Lower lobe of right lung (tissue), 2 donors: ENCODE results near the gene MAEL. TPM values are rescaled to one million over a fixed set of nuclear protein-coding genes. Genes with fewer than 3 reads are reported as not detected.

ENCODE experiments used
- ATAC-seq, 2 donors: fragments of 200-7000 bp; cut with Tn5 transposase; one replicate each; pipeline ENCODE4 v1.9.1; 2020 to 2022; ENCODE audit warnings: mild to moderate bottlenecking in 2 of 2, moderate library complexity in 2 of 2
- DNase-seq: peaks from one replicate; pipeline ENCODE4 v3.0.0-alpha.2; 2020
- H3K27ac ChIP-seq: fragments of 200-600 bp; one replicate; pipeline ENCODE4 v1.8.0; 2022
- H3K27me3 ChIP-seq: fragments of 200-600 bp; one replicate; pipeline ENCODE4 v1.8.0; 2022; ENCODE audit warnings: low read depth
- H3K36me3 ChIP-seq: fragments of 200-600 bp; one replicate; pipeline ENCODE4 v1.8.0; 2022; ENCODE audit warnings: mild to moderate bottlenecking
- H3K4me1 ChIP-seq: fragments of 200-600 bp; one replicate; pipeline ENCODE4 v1.8.0; 2022
- H3K4me3 ChIP-seq: fragments of 200-600 bp; one replicate; pipeline ENCODE4 v1.8.0; 2022; ENCODE audit warnings: mild to moderate bottlenecking
- H3K9me3 ChIP-seq: fragments of 200-600 bp; one replicate; pipeline ENCODE4 v1.8.0; 2022
- CTCF ChIP-seq: fragments of 200-600 bp; IDR thresholded peaks from one replicate; pipeline ENCODE4 v1.8.0; 2022; ENCODE audit warnings: antibody characterized with exemption, mild to moderate bottlenecking
- intact Hi-C: fragments of 100-400 bp; cut with DNase I; formaldehyde crosslinking; loops from one replicate; pipeline ENCODE4 v1.11.0; 2022
- total RNA-seq: library from RNA; stranded (reverse); fragmentation: NEBNext Ultra II Directional; extraction: Animal tissue kit (Norgen Biotek cat#: 25700); gene quantifications from one replicate; pipeline ENCODE4 v1.2.1, GENCODE V29; 2021
- donor health status: DM: no; HTN: yes; CAD: no; lungs with severe emphysema.

The MAEL gene
- total RNA-seq, 1 donor from 2014 or later, result not detected

GRCh38 chr1:167059045-167059808 lies 70.1 kb downstream of the MAEL start:
- H3K9me3 ChIP-seq, result no peaks in the 10 kb centered on the region
- H3K4me1 ChIP-seq, result peaks cover 6% of the 10 kb centered on the region
- intact Hi-C loops, result loop anchor here (5.0 kb wide), 1 partner anchor 147 kb away; no protein-coding TSS in a partner anchor
- H3K27me3 ChIP-seq, result no peaks in the 10 kb centered on the region
- peak overlapping the region; percentile 14 for H3K4me3 ChIP-seq
- ATAC-seq (peak; percentile 80 to 81), DNase-seq (peak; percentile 68)
- H3K36me3 ChIP-seq, result no peaks in the 10 kb centered on the region
- no peak overlapping the region for H3K27ac ChIP-seq
- peak; percentile 94 for TF ChIP-seq CTCF

DNA sequence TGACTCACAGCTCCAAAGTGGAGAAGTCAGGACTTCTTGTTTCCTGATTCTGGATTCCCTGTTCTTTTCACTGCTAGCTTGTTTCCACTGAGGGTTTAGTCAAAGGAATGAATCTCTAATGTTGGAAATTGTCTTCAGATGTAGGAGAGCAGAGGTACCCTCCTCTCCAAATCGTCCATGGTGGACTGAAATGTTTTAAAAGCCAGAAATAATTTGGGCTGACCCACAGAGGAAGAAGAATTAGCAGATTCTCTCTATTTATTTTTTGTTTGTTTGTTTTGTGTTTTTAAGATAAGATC lies 70.7 kb downstream of the MAEL start:
- TF ChIP-seq CTCF, result no peak
- H3K27me3 ChIP-seq, result no peaks in the 10 kb centered on the region

GRCh38 chr1:167060141-167061072 lies 71.3 kb downstream of the MAEL start:
- ATAC-seq (no peak), DNase-seq (no peak)
- no peak overlapping the region for H3K4me3 ChIP-seq
- H3K27me3 ChIP-seq, result no peaks in the 10 kb centered on the region
- TF ChIP-seq CTCF, result no peak
- no peaks in the 10 kb centered on the region for H3K36me3 ChIP-seq
- no peaks in the 10 kb centered on the region for H3K9me3 ChIP-seq
- peaks cover 6% of the 10 kb centered on the region for H3K4me1 ChIP-seq
- no peak overlapping the region for H3K27ac ChIP-seq
- intact Hi-C loops, result no loop called here

More for the DNA sequence above, 70.7 kb downstream of the MAEL start:
- intact Hi-C loops, result loop anchor here (5.0 kb wide), 1 partner anchor 147 kb away; no protein-coding TSS in a partner anchor
- Histone ChIP-seq H3K4me3 (no peak overlapping the region), H3K36me3 (no peaks in the 10 kb centered on the region), H3K4me1 (peaks cover 6% of the 10 kb centered on the region), H3K9me3 (no peaks in the 10 kb centered on the region), H3K27ac (no peak overlapping the region)
- DNase-seq (no peak), ATAC-seq (no peak)

- intact Hi-C loops, result no loop called here
- H3K4me1 ChIP-seq, result peaks cover 6% of the 10 kb centered on the region
- no peaks in the 10 kb centered on the region for H3K27me3 ChIP-seq
- no peak for TF ChIP-seq CTCF
- DNase-seq (no peak), ATAC-seq (no peak)
- H3K36me3 ChIP-seq, result no peaks in the 10 kb centered on the region
- no peaks in the 10 kb centered on the region for H3K9me3 ChIP-seq
- H3K4me3 ChIP-seq, result no peak overlapping the region
- no peak overlapping the region for H3K27ac ChIP-seq
These were observed 72.0 kb downstream of the MAEL start for GRCh38 chr1:167061073-167061464.

GRCh38 chr1:167064621-167065020 lies 75.5 kb downstream of the MAEL start:
- TF ChIP-seq CTCF, result no peak
- ATAC-seq (no peak), DNase-seq (no peak)
- Histone ChIP-seq H3K27me3 (no peaks in the 10 kb centered on the region), H3K27ac (no peak overlapping the region), H3K4me1 (peaks cover 5% of the 10 kb centered on the region), H3K36me3 (no peaks in the 10 kb centered on the region), H3K4me3 (no peak overlapping the region), H3K9me3 (no peaks in the 10 kb centered on the region)
- intact Hi-C loops, result no loop called here
